ENCODE measurements around the gene ZNF444. TPM values are rescaled to one million over a fixed set of nuclear protein-coding genes. Genes with fewer than 3 reads are reported as not detected.
"Not testable (repeated sequence)": the region's sequence is repeated elsewhere in the genome, so short reads cannot be mapped to it uniquely, and the experiment has no call there.

Gene ZNF444
- polyA plus RNA-seq, 2 of the 4 experiments (the other 2 are of a cell fraction) = 16.5 to 26.2 TPM

DNA sequence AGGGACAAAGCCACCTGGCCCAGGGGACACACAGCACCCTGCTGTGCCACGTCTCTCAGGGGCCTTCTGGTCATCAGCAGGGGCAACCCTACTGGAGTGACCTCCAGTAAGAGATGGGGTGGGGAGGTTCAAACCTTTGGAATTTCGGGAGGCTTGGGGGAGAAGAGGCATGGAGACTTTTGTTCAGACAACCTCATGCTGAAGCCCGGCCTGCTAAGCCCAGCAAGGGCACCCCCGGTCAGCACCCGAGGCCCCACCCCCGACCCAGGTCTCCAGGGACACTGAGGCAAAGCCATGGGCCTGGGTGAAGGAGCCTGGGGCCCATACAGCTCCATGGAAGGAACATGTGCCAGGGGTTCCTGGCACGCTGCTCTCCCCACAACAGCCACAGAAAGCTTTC, 43.3 kb upstream of the ZNF444 start (continued):
- no peak for TF ChIP-seq SREBF2 (IDR thresholded peaks at IDR 0.05)

GRCh38 chr19:56098237-56098636, 42.9 kb upstream of the ZNF444 start:
- 89% methylated on average over 10 of the region's 21 CpGs for WGBS (ENCODE audit: missing lambda C conversion rate)
- DNase-seq (ENCODE audit: low read depth in 1 of 2, low spot score in 1 of 2); H3K4me1 ChIP-seq; FAIRE-seq; H3K4me3 ChIP-seq; ATAC-seq; POLR2A ChIA-PET; H3K27ac ChIP-seq; H3K4me2 ChIP-seq; H3K9me3 ChIP-seq: not testable (repeated sequence)
- CTCF ChIA-PET = interaction anchor here (0.8 to 3.8 kb wide), 3 partner anchors 12 to 16 kb away, joined by 3 to 14 read pairs (median 3); no protein-coding TSS in a partner anchor

- POLR2A ChIA-PET = no interaction called here
- H3K9me3 ChIP-seq = no peaks in the 10 kb centered on the region
- no peak for DNase-seq (ENCODE audit: low read depth in 1 of 2, low spot score in 1 of 2)
- H3K4me2 ChIP-seq = no peak overlapping the region
- TF ChIP-seq MAFK (IDR thresholded peaks at IDR 0.05; ENCODE audit: partially characterized antibody) (peak; percentile 96), POLR2A (IDR thresholded peaks at IDR 0.05; ENCODE audit: low read length) (no peak)
- H3K4me3 ChIP-seq = no peak overlapping the region
- no peak for FAIRE-seq
- ATAC-seq = no peak
- H3K4me1 ChIP-seq = no peaks in the 10 kb centered on the region
- CTCF ChIA-PET = interaction anchor here (0.6 to 3.8 kb wide), 4 partner anchors 11 to 194 kb away, joined by 3 to 14 read pairs (median 3); no protein-coding TSS in a partner anchor
- H3K27ac ChIP-seq = no peak overlapping the region
- WGBS (ENCODE audit: missing lambda C conversion rate) = 93% methylated on average over 28 of the region's 34 CpGs
These were observed 42.1 kb upstream of the ZNF444 start for GRCh38 chr19:56098731-56099568.

DNA sequence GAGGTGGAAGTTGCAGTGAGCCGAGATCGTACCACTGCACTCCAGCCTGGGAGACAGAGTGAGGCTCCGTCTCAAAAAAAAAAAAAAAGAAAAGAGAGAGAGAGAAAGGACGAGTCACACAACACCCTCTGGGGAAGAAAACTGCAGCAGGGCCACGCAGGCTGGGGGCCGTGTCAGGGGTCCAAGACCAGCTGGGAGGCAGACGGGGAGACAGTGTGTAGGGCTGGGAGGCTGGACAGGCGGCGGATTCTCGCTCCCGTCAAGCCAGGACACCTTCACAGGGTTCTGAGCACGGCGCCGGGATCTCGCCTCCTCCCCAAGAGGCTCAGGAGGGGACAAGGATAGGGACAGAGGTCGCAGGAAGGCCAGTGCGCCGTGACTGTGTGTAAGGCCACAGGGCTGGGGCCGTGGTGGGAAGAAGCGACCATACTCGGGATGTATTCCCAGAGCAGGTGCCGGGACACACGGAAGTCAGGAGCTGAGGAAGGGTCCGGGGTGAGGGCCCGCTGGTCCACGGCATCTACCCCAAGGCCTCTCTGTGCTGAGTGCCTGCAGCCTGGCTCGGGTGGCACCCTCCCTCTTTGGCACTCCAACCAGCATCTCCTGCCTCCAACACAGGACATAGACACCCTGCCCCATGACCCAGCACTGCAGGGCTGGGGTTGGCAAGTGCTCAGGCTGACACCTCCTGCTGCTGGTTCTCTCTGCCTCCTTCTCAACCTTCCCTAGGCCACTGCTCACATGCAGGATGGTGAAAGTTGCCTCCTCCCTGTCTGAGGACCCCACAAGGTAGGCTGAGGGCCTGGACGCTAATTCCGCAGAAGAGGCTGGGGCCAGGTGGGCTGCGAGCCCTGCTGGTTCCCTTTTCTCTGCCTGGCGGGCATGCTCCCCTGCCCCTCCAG, 41.2 kb upstream of the ZNF444 start:
- no peaks in the 10 kb centered on the region for H3K9me3 ChIP-seq
- H3K4me1 ChIP-seq = no peaks in the 10 kb centered on the region
- no peak overlapping the region for H3K27ac ChIP-seq
- no peak for TF ChIP-seq CEBPB (IDR thresholded peaks at IDR 0.05)
- ATAC-seq = no peak
- H3K4me2 ChIP-seq = no peak overlapping the region
- no peak for DNase-seq (ENCODE audit: low read depth in 1 of 2, low spot score in 1 of 2)
- POLR2A ChIA-PET = no interaction called here
- no peak for FAIRE-seq
- CTCF ChIA-PET = interaction anchor here (0.6 kb wide), 1 partner anchor 195 kb away, joined by 3 read pairs; no protein-coding TSS in a partner anchor
- no peak overlapping the region for H3K4me3 ChIP-seq
- WGBS (ENCODE audit: missing lambda C conversion rate) = 93% methylated on average over 28 of the region's 31 CpGs

DNA sequence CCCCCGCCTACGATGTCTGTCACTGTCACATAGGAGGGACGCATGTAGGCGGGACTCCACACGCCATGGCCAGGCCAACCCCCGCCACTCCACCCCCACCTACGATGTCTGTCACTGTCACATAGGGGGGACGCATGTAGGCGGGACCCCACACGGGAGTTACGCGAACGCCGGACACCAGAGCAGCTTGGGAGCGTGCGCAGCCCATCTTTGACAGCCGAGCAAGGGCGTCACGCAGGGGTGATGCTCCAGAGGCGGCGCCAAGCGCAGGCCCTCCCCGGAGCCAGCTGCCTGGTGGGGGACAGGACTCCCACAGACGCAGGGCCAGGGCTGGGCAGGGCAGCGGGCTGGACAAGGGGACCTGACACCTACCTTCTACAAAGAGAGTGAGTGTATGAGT, 40.0 kb upstream of the ZNF444 start:
- CTCF ChIA-PET = interaction anchor here (1.3 kb wide), 1 partner anchor 24 kb away, joined by 3 read pairs; no protein-coding TSS in a partner anchor
- Histone ChIP-seq H3K9me3 (no peaks in the 10 kb centered on the region), H3K4me3 (no peak overlapping the region), H3K4me2 (no peak overlapping the region), H3K4me1 (no peaks in the 10 kb centered on the region), H3K27ac (no peak overlapping the region)
- ATAC-seq = no peak
- DNase-seq (ENCODE audit: low read depth in 1 of 2, low spot score in 1 of 2) = no peak
- no peak for FAIRE-seq
- no peak for TF ChIP-seq HDAC2 (IDR thresholded peaks at IDR 0.05)
- TF ChIP-seq, protein P1, sequence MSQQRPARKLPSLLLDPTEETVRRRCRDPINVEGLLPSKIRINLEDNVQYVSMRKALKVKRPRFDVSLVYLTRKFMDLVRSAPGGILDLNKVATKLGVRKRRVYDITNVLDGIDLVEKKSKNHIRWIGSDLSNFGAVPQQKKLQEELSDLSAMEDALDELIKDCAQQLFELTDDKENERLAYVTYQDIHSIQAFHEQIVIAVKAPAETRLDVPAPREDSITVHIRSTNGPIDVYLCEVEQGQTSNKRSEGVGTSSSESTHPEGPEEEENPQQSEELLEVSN (IDR thresholded peaks at IDR 0.05; ENCODE audit: borderline replicate concordance, low read depth) = no peak
- TF ChIP-seq GATA3 (IDR thresholded peaks at IDR 0.05; ENCODE audit: borderline replicate concordance) = no peak
- TF ChIP-seq CBX2 (IDR thresholded peaks at IDR 0.05; ENCODE audit: borderline replicate concordance, low read depth) = no peak
- TF ChIP-seq, protein P2, sequence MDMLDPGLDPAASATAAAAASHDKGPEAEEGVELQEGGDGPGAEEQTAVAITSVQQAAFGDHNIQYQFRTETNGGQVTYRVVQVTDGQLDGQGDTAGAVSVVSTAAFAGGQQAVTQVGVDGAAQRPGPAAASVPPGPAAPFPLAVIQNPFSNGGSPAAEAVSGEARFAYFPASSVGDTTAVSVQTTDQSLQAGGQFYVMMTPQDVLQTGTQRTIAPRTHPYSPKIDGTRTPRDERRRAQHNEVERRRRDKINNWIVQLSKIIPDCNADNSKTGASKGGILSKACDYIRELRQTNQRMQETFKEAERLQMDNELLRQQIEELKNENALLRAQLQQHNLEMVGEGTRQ (IDR thresholded peaks at IDR 0.05) = no peak
- no peak for TF ChIP-seq EHMT2 (IDR thresholded peaks at IDR 0.05; ENCODE audit: low read depth)
- TF ChIP-seq RAD21 (conservative IDR thresholded peaks at IDR 0.05 in 1 of 2, IDR thresholded peaks at IDR 0.05 in 1 of 2) = no peak
- no peak for TF ChIP-seq HES2 (IDR thresholded peaks at IDR 0.05)
- TF ChIP-seq RNF2 (IDR thresholded peaks at IDR 0.05; ENCODE audit: borderline replicate concordance, low read depth) = no peak
- POLR2A ChIA-PET = no interaction called here
- 88% methylated on average over 25 of the region's 25 CpGs for WGBS (ENCODE audit: missing lambda C conversion rate)

Measured in A549 (cell line).